LNCAP (cell line): Measurements from ENCODE around the gene ATP10D.

Source experiments
- TF ChIP-seq, protein P1 (sequence below): fragments of 450-650 bp; IDR thresholded peaks from 2 replicates; pipeline ENCODE4 v1.5.1; 2017; ENCODE audit warnings: mild to moderate bottlenecking

ATP10D gene

DNA sequence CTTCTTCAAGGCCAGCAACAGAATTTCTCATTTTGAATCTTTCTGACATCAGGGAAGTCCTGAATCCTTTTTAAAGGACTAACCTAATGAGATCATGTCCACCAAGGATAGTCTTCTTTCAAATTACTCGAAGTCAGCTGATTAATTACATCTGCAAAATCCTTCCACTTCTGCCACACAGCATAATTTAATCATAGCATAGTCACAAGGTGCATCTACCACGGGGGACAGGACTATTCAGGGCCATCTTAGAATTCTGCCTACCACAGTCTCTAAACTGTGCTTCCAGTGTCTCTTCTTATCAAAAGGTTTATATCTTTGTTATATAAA, 53.7 kb downstream of the ATP10D start:
- TF ChIP-seq, protein P1, sequence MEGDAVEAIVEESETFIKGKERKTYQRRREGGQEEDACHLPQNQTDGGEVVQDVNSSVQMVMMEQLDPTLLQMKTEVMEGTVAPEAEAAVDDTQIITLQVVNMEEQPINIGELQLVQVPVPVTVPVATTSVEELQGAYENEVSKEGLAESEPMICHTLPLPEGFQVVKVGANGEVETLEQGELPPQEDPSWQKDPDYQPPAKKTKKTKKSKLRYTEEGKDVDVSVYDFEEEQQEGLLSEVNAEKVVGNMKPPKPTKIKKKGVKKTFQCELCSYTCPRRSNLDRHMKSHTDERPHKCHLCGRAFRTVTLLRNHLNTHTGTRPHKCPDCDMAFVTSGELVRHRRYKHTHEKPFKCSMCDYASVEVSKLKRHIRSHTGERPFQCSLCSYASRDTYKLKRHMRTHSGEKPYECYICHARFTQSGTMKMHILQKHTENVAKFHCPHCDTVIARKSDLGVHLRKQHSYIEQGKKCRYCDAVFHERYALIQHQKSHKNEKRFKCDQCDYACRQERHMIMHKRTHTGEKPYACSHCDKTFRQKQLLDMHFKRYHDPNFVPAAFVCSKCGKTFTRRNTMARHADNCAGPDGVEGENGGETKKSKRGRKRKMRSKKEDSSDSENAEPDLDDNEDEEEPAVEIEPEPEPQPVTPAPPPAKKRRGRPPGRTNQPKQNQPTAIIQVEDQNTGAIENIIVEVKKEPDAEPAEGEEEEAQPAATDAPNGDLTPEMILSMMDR: no peak

DNA sequence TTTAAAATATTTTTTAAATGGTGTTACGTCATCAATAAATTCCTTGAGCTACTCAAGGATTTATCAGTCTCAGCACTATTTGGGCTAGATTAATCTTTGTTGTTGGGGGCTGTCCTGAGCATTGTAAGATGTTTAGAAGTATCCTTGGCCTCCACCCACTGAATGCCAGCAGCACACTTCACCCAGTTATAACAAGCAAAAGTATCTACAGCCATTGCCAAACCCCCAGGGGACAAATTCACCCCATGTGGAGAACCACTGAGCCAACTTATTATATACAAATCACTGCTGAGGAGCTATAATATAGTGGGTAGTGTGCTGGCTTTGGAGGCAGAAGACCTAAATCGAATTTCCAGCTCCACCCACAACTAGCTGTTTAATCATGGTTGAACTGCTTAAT, 58.3 kb downstream of the ATP10D start:
- TF ChIP-seq, protein P1: no peak

DNA sequence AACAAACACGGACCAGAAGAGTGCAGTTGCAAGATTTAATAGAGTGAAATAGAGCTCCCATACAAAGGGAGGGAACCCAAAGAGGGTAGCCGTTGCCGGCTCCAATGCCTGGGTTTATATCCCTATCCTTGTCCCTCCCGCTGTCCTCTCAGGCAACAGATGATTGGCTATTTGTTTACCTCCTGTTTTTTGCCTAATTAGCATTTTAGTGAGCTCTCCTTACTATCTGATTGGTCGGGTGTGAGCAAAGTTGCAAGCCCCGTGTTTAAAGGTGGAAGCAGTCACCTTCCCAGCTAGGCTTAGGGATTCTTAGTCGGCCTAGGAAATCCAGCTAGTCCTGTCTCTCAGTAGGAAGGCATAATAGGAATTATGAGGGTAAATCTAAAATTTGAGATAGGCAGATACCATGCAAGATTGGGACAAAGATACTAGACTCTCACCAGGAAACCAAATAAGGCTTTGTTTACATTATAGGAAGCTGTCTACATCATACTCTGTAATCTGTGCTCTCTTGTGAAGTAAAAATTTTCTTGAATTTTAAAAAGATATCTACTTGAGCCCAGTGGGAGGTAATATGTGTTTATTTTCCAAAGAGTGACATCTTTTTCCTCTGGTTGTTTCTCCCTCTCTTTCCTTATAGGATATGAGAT, 65.9 kb downstream of the ATP10D start:
- TF ChIP-seq, protein P1: no peak

DNA sequence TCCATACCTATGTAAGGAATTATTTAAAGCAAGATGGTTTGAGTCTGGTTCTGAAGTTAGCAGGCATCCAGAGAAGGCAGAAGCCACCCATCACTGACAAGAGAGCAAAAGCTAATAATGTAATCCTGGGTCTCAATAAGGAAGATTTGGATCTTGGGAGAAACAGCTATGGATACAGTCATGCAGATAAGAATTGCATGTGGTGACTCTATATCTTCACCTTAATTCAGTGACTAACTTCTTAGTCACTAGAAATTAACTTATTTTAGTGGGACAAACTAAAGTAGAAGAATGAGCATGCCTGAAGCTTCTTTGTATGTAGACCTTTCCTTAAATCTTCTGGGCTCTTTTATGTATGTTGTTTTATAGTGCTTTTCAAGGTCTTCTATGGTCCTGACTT, 66.6 kb downstream of the ATP10D start:
- TF ChIP-seq, protein P1: no peak

DNA sequence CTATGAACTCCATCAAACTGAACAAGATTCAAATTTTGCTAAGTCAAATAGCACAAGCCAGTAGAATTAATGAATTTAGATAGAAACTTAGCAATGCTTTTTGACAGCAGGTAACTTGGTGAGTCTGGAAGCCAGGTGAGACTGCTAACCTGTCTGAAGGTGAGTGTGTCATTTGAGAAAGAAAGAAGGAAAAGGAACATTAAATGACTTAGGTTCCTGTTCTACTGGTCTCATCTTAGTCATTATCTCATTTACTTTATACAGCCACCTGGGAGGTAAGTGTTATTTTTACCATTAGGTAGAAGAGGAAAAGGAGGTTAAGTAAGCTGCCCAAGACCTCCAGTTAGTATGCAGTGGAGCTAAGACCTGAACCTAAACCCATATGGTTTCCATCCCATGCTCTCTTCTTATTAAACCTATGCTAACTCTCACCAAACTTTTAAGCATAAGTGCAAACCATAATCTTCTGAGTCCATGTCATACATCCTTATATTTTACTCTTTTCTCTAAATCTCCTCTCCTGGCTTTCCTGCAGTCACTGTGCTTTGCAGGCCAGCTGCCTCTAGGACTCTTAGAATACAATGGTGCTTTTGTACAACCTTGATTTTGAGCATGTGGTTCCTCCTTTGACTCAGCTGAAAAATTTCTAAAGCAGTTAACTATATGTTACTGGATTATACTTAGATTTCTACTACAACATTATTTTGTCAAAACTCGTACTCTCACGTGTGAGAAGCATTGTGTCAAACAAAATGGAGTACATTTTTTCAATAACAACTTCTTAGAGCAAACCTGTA, 68.5 kb downstream of the ATP10D start:
- TF ChIP-seq, protein P1: no peak

DNA sequence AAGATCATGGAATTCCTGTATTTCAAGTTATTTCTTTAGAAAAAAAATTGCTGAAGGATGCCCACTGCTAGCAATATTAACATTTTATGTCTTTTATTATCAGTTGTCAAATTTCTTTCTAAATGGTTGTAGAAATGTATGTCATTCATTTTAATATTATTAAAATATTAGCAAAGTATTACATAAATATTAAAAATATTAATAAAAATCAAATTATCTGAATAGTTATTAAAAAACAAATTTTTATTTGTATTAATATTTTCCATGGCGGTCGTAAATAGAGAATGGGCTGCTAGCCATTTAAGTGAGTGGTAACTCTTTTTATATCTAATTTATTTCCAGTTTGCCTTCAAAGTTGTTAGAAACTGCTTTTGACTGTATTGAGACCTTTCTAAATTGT, 72.2 kb downstream of the ATP10D start:
- TF ChIP-seq, protein P1: no peak

DNA sequence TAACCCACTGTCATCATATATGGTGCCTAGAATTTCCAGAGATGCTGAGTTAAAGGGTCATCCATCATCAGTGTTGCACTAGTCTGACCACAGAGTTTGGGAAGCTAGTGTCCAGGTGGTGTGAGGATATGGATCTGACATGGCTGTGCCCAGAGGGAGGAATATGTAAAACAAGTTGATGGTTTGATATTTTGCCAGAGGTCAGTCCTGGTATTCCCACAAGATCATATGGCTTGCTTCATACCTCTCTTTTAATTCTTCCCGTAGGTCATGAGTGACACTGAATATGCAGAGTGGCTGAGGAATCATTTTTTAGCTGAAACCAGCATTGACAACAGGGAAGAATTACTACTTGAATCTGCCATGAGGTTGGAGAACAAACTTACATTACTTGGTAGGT, 75.6 kb downstream of the ATP10D start:
- TF ChIP-seq, protein P1: no peak
